Measurements from ENCODE around the gene TSPOAP1.

GRCh38 chr17:58357312-58358297 is 29.0 kb upstream of the TSPOAP1 start:
- no peak for TF ChIP-seq POLR2A (IDR thresholded peaks at IDR 0.05)
- TF ChIP-seq CTCF (IDR thresholded peaks at IDR 0.05): no peak
